Measurements from ENCODE around the gene TMEM45A.
"Not testable (repeated sequence)": the region's sequence is repeated elsewhere in the genome, so short reads cannot be mapped to it uniquely, and the experiment has no call there.

TMEM45A gene

DNA sequence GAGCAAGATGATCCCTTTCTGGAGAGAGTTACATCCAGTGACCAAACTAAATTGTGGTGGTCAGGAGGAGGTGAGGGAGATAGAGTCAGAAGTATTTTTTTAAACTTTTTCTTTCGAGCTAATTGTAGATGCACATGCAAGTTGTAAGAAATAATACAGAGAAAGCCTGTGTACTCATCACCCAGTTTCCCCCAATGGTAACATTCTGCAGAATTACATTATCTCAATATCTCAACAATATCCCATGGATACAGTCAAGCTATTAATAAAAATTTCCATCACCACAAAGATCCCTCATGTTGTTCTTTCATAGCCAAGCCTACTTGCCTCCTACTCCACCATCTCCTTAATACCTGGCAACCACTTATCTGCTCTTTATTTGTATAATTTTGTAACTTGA lies 3.3 kb upstream of the TMEM45A start:
- no peak for DNase-seq

DNA sequence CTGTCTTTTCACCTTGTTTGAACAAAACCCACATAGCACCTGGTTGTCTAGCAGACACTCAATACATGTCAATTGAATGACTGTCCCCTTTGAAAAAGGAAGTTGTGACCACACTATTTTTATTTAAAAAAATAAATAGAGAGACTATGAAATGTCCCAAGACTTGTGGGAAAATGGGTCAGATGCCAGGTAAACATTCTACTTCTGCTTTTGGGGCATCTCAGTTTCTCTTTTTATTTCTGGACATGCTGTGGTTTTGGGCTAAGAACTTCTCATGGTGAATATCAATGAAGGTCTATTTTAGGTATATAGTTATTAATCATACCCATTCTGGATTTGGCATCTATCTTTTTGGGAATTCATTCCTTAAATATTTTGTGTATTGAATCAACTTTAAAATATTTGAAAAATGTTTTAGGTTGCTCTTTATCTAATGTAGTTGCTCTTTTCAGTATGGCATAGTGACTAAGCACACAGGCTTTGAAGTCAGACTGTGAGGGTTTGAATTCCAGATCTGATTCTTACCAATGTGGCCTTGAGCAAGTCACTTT lies 4.4 kb downstream of the TMEM45A start:
- DNase-seq = no peak

DNA sequence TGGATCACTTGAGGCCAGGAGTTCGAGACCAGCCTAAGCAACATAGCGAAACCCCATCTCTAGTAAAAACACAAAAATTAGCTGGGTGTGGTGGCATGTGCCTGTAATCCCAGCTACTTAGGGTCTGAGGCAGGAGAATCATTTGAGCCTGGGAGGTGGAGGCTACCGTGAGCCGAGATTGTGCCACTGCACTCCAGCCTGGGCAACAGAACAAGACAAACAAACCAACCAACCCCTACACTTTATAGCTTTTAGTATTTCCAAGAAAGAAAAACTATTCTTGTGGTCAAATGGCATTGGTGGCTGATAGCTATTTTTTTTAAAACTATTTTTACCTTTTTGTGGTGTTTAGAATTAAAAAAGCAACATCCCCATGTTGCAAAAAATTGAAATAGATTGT lies 7.2 kb downstream of the TMEM45A start:
- DNase-seq = no peak

- DNase-seq = no peak
These were observed 8.0 kb downstream of the TMEM45A start for GRCh38 chr3:100500320-100500880.

- DNase-seq = no peak
These were observed 11.0 kb downstream of the TMEM45A start for GRCh38 chr3:100503448-100503847.

- no peak for DNase-seq
These were observed 13.9 kb downstream of the TMEM45A start for GRCh38 chr3:100506355-100506754.

DNA sequence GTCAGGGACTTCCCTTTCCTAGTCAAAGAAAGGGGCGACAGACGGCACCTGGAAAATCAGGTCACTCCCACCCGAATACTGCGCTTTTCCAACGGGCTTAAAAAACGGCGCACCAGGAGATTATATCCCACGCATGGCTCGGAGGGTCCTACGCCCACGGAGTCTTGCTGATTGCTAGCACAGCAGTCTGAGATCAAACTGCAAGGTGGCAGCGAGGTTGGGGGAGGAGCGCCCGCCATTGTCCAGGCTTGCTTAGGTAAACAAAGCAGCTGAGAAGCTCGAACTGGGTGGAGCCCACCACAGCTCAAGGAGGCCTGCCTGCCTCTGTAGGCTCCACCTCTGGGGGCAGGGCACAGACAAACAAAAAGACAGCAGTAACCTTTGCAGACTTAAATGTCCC lies 17.4 kb downstream of the TMEM45A start:
- DNase-seq = not testable (repeated sequence)

DNA sequence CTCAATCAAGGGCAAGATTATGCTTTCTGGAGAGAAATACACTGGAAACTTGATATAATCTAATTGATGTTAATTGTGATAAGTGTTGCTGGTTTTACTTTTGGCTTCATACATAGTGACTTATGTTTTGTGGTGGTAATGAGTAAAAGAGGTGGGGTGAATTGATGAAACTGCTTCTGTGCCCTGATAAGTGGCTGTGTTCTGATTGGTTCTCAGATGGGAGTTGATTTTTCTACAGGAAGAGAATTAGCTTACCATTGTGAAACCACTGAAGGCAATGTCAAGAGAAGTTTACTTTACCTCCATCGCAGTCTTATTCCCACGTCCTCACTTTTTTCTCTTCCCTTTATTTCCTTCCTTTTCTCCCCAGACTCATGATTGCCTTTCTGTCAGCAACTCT lies 23.8 kb downstream of the TMEM45A start:
- no peak for DNase-seq

DNA sequence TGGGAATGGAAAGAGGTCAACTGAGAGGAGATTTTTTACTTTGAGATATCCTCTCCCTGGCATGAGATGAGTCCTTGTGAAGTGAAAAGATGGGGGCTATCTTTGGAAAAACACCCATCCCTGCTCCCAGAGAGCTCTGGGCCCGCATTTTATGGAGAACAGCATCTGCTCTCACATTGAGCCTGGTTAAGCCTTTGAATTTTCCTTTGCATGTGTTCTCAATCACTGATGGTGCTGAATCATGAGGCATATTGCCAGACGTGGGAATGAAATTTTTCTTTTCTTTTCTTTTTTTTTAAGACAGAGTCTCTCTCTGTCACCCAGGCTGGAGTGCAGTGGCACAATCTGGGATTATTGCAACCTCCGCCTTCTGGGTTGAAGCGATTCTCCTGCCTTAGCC lies 24.4 kb downstream of the TMEM45A start:
- no peak for DNase-seq

DNA sequence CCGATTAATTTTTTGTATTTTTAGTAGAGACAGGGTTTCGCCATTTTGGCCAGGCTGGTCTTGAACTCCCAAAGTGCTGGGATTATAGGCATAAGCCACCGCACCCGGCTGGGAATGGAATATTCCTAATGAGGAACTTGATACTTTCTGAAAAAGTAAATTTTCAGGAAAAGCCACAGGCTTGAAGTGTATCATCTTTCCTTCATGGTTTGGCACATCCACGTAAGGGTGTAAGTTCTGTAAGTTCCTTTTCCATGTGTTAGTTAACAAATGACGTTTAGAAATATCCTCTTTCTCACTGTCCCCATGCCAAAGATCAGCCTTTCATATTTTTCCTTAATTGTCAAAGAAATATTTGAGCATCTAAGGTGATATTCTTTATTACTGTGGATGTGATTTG lies 24.9 kb downstream of the TMEM45A start:
- no peak for DNase-seq

DNA sequence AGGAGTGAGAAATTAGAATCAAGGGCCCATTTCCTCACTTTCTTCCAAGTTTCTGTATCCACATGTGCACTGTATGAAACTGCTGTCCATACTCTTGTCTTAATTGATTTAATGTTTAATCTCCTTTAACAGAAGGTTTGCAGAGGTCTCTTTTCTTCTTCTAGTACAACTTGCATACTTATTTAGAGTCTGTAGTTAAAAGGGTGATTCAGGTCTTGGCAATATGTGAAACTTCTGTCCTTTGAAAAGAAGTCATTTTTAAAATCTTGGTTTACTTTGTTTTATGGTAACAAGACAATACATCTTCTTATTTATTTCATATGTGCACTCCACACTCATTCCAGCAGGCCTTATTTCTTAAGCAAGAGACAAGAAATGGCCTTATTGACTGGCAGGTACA lies 25.8 kb downstream of the TMEM45A start:
- no peak for DNase-seq

- DNase-seq = no peak
These were observed 26.6 kb downstream of the TMEM45A start for GRCh38 chr3:100518983-100519382.

DNA sequence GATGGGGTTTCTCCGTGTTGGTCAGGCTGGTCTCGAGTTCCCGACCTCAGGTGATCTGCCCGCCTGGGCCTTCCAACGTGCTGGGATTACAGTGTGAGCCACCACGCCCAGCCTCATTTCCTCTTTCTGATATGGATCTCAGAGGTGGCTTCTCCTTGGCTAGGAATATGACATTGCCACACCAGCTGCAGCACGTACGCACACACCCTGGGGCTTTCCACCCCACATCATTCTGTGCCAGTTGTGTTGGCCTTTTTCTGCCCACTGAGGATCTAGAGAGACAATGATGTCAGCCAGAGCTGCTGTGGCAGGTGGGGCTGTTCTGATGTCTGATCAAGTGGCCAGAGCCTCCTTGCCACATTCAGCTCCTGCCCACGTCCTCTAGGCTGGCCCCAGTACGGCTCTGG lies 29.0 kb downstream of the TMEM45A start:
- no peak for DNase-seq

DNA sequence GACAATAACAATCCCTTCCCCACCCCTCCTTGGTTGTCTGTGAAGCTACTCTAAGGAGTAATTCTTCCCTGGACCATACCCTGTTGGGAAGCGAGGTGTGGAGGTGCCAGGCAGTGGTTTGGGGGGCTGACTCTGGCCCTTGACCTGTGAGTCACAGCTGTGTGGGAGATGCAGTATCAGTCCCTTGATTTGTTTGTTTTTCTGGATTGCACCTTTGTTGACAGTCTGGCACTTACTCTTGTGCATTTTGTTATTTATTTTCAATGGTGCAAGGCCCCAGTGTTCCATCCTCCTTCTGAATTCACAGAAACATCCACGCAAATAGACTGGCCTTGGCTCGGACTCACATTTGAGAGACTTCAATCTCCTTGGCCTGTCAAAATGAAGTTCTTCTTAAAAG lies 29.7 kb downstream of the TMEM45A start:
- no peak for DNase-seq

DNA sequence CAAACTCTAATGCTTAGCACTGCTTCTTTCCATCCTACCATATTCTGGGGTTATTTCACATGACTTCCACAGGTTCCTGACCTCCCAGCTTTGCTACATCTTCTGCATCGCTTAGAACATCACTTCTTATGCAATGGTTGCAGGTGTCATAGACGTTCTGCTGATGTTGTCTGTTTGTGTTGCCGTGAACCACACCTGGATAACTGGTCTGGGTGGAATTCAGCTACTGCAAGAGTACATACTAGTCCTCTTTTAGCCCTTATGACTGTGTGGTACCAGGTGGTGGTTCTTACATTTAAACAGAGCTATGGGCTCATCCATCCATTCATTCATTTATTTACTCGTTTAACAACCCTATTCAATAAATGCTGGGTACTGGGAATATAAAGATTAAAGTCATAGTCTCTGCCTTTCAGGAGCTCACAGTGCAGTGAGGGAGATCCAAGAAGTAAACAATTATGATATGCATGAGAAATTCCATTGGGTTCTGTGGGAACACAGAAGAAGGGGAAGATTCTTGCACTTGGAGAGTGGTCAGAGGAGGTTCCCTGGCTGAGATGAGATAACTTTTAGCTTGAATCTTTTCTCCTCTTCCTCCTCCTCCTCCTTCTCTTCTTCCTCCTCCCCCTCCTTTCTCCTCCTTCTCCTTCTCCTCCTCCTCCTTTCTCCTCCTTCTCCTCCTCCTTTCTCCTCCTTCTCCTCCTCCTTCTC lies 30.8 kb downstream of the TMEM45A start:
- no peak for DNase-seq

GRCh38 chr3:100525753-100526612 lies 33.6 kb downstream of the TMEM45A start:
- no peak for DNase-seq

GRCh38 chr3:100526613-100527346 lies 34.4 kb downstream of the TMEM45A start:
- DNase-seq = no peak

- no peak for DNase-seq
These were observed 34.9 kb downstream of the TMEM45A start for GRCh38 chr3:100527347-100527735.

GRCh38 chr3:100531093-100531492 lies 38.7 kb downstream of the TMEM45A start:
- no peak for DNase-seq

GRCh38 chr3:100532411-100532810 lies 40.0 kb downstream of the TMEM45A start:
- no peak for DNase-seq

GRCh38 chr3:100533176-100533575 lies 40.8 kb downstream of the TMEM45A start:
- DNase-seq = no peak

DNA sequence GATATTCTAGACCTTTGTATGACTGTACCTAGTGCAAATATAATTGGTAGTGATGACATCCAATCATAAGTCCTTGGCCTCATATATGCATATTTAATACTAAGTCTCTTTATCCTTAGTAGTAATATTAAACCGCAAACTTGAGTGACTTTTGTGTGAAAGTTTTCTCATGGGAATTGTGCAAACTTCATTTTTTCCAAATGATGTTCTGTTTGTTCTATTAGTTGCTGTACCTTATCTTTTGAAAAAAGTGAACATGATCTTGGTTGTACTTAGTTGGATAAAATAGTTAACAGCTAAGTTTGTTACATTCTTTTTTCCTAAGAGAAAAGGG lies 43.2 kb downstream of the TMEM45A start:
- DNase-seq = no peak

DNA sequence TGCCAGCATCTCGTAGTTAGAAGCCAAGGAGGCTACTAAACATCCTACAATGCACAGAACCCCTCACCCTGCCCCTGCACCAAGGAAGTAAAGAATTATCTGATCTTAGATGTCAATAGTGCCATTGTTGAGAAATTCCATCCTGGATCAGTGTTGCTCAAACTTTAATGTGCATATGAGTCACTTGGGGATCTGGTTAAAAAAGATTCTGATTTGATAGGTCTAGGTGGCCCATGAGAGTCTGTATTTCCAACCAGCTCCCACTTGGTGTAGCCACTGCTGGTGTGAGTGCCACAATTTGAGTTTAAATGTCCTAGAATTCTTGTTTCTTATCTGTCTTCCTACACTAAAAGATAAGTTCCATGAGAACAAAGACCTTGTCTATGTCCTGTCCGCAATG lies 43.7 kb downstream of the TMEM45A start:
- no peak for DNase-seq
